Measurements from ENCODE around the gene CARS2. TPM values are rescaled to one million over a fixed set of nuclear protein-coding genes. Genes with fewer than 3 reads are reported as not detected.

The CARS2 gene
- total RNA-seq, 1 donor = 107 TPM

DNA sequence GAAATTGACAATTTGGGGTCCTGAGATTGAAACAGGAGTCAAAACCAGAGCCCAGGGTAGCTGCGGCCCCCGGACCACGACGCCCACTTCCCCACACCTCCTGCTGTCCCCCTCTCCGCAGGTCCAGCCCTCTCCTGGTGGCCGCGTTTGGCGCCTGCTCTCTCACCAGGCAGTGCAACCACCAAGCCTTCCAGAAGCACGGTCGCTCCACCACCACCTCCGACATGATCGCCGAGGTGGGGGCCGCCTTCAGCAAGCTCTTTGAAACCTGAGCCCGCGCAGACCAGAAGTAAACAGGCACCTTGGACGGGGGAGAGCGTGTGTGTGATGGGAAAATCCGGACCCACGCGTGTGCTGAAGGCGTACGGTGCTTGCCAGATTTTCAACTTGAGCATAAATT, 67.7 kb downstream of the CARS2 start:
- TF ChIP-seq, protein P1, sequence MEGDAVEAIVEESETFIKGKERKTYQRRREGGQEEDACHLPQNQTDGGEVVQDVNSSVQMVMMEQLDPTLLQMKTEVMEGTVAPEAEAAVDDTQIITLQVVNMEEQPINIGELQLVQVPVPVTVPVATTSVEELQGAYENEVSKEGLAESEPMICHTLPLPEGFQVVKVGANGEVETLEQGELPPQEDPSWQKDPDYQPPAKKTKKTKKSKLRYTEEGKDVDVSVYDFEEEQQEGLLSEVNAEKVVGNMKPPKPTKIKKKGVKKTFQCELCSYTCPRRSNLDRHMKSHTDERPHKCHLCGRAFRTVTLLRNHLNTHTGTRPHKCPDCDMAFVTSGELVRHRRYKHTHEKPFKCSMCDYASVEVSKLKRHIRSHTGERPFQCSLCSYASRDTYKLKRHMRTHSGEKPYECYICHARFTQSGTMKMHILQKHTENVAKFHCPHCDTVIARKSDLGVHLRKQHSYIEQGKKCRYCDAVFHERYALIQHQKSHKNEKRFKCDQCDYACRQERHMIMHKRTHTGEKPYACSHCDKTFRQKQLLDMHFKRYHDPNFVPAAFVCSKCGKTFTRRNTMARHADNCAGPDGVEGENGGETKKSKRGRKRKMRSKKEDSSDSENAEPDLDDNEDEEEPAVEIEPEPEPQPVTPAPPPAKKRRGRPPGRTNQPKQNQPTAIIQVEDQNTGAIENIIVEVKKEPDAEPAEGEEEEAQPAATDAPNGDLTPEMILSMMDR (IDR thresholded peaks at IDR 0.05; ENCODE audit: insufficient read depth, low read depth, low read length) = no peak

DNA sequence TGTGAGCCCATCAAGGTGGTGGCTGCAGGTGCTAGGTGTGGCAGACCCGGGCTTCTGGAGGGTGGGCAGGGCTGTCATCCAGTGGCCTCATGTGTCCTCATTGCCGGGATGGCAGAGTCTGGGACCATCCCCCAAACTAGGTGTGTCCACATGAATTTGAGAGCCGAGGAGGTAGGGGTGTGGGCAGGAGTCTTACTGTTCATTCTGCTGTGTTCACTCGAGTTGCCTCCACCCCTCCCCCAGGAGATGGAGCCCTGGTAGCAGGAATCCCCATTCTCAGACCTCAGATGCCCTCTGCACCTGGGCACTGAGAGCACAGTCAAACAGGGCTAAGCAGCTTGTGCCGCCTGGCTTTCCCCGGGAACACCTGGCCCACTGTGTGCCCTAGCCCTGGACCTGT, 68.2 kb downstream of the CARS2 start:
- no peak for DNase-seq (ENCODE audit: low read depth)
- no peak overlapping the region for H3K4me3 ChIP-seq (ENCODE audit: low read depth, low read length)
- TF ChIP-seq, protein P1 (IDR thresholded peaks at IDR 0.05; ENCODE audit: insufficient read depth, low read depth, low read length) = no peak

More for the DNA sequence above, 67.7 kb downstream of the CARS2 start:
- no peak overlapping the region for H3K4me3 ChIP-seq (ENCODE audit: low read depth, low read length)
- DNase-seq (ENCODE audit: low read depth) = no peak

DNA sequence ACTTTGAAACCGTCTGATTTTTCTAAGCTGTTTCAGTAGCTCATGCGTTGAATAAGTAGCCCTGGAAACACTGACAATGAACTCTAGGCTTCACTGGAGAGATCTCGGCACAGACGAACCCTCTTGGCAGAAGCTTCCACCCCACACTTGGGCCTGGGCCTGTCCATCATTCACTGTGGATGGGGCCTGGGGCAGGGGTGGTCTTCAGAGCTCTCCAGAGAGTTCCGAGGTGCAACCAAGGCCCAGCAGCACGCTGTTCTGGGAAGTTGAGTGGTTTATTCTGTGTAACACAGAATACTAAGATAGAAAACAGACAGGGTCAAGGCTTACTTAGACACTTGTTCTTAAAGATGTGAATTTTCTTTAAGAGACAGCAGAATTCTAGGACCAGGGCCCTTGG, 68.6 kb downstream of the CARS2 start:
- no peak overlapping the region for H3K4me3 ChIP-seq (ENCODE audit: low read depth, low read length)
- DNase-seq (ENCODE audit: low read depth) = no peak
- TF ChIP-seq, protein P1 (IDR thresholded peaks at IDR 0.05; ENCODE audit: insufficient read depth, low read depth, low read length) = no peak

DNA sequence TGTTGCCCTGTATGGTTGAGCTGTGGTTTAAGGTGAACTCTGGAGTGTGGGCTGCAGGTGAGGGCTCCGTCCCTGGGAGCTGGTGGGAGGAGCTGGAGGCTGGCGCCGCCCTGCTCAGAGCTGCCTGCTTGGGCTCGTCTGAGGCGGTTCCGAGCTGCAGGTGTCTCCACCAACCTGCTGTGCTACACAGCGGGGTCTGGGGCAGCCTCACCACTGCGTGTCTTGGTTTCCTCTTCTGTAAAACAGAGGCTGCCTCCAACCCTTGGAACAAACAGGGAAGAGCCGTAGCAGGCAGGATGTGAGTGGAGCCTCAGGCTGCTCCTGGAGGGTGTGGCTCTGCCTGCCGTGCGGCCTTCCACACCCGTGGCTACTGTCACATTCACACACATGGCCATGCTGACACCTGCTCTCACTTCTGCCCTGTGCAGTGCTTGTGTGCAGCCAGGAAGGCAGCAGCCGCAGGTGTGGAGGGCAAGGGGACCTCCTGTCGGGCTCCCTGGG, 69.2 kb downstream of the CARS2 start:
- no peak for DNase-seq (ENCODE audit: low read depth)
- TF ChIP-seq, protein P1 (IDR thresholded peaks at IDR 0.05; ENCODE audit: insufficient read depth, low read depth, low read length) = no peak
- H3K4me3 ChIP-seq (ENCODE audit: low read depth, low read length) = no peak overlapping the region

DNA sequence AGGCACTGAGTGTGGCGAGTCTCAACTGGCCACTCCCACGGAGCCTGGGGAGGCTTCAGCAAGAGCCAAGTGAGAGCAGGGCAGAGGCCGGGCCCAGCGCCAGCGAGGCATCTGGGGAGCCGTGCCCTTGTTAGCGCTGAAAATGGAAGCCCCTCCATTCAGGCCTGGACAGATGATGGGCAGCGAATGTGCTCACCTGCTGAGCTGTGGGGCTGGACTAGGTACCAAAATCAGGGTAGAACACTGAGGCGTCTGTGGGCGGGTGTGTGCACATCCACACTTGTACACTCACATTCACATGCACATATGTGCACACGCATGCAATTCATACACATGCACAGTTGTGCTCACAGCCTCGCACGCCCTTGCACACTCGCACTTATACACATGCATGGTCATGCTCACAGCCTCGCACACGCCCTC, 69.9 kb downstream of the CARS2 start:
- TF ChIP-seq, protein P1 (IDR thresholded peaks at IDR 0.05; ENCODE audit: insufficient read depth, low read depth, low read length) = no peak
- DNase-seq (ENCODE audit: low read depth) = no peak
- H3K4me3 ChIP-seq (ENCODE audit: low read depth, low read length) = no peak overlapping the region

DNA sequence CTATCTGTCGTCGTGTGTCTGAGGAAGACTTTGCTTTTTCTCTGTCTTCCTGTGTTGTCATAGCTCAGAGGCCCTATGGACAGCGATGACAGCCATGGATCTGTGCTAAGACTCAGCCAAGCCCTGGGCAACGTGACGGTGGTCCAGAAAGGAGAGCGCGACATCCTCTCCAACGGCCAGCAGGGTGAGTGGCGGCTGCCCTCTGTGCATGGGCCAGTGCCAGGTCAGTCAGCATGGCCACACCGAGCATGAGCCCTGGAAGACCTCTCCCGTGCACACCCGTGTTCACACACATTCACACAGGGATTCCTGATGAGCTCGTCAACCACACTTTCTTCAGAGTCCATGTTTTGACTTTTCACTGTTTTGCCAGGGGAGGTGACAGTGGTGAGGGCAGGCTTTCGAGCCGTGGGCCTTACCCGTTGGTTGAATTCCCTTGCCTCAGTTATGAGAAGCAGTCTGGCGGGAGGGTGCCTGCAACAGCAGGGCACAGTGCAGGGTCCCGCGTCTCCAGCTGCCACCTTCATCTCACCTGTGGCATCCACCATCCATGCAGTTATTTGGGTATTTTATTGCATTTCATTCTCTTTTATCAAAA, 70.4 kb downstream of the CARS2 start:
- DNase-seq (ENCODE audit: low read depth) = no peak
- H3K4me3 ChIP-seq (ENCODE audit: low read depth, low read length) = no peak overlapping the region
- TF ChIP-seq, protein P1 (IDR thresholded peaks at IDR 0.05; ENCODE audit: insufficient read depth, low read depth, low read length) = no peak

DNA sequence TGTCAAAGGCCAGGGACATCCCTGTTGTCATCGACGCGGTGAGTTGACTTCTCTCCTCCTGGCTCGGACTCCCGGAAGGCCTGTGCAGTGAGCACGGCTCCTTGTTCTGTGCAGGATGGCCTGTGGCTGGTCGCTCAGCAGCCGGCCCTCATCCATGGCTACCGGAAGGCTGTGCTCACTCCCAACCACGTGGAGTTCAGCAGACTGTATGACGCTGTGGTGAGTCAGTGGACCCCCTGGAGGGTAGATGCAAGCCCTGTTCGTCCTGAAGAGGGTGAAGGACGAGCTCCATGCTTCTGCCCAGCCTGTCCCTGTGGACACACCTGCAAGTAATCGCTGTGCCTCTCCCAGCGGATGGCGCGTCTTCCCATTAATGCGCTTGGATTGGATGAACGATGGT, 71.4 kb downstream of the CARS2 start:
- H3K4me3 ChIP-seq (ENCODE audit: low read depth, low read length) = no peak overlapping the region
- peak; percentile 48 for DNase-seq (ENCODE audit: low read depth)
- TF ChIP-seq, protein P1 (IDR thresholded peaks at IDR 0.05; ENCODE audit: insufficient read depth, low read depth, low read length) = no peak
